ENCODE results near the gene ARL4C.

DNA sequence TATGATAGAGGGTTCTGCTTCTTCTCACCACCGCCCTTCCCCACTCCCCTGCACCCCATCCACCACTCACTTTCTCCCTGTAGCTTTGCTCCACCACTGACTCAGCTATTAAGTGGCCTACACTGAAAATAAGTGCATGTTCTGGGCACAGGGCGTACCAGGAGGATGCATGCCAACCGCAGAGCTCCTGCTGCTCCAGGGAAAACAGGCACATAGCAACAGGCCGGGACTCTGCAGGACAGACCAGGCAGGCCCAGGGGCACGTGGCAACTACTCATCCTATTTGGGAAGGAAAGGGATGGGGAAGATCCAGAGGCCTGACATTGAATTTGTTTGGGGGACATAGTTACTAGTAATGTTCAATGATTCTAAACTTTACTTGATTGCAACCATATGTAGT, 28.4 kb downstream of the ARL4C start:
- TF ChIP-seq, protein P1, sequence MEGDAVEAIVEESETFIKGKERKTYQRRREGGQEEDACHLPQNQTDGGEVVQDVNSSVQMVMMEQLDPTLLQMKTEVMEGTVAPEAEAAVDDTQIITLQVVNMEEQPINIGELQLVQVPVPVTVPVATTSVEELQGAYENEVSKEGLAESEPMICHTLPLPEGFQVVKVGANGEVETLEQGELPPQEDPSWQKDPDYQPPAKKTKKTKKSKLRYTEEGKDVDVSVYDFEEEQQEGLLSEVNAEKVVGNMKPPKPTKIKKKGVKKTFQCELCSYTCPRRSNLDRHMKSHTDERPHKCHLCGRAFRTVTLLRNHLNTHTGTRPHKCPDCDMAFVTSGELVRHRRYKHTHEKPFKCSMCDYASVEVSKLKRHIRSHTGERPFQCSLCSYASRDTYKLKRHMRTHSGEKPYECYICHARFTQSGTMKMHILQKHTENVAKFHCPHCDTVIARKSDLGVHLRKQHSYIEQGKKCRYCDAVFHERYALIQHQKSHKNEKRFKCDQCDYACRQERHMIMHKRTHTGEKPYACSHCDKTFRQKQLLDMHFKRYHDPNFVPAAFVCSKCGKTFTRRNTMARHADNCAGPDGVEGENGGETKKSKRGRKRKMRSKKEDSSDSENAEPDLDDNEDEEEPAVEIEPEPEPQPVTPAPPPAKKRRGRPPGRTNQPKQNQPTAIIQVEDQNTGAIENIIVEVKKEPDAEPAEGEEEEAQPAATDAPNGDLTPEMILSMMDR (IDR thresholded peaks at IDR 0.05): no peak
- no peak for TF ChIP-seq POLR2A (IDR thresholded peaks at IDR 0.05)
- TF ChIP-seq POLR2AphosphoS5 (IDR thresholded peaks at IDR 0.05): no peak
